ENCODE data around the gene REXO4. TPM values are rescaled to one million over a fixed set of nuclear protein-coding genes. Genes with fewer than 3 reads are reported as not detected.

Gene REXO4
- total RNA-seq, 1 donor from 2014 or later = 18.7 TPM

- ATAC-seq = no peak
- intact Hi-C loops (cut with micrococcal nuclease) = no loop called here
- DNase-seq = peak; percentile 26
Observed at GRCh38 chr9:133357656-133358055, 60.2 kb downstream of the REXO4 start.

- DNase-seq (peak; percentile 96), ATAC-seq (peak; percentile 92)
- intact Hi-C loops (cut with micrococcal nuclease) = no loop called here
Observed at GRCh38 chr9:133356391-133357091, 61.3 kb downstream of the REXO4 start, which contains the start of the genes SURF1 and SURF2. SURF1 (minus strand) TSS chr9:133356487; CDS start chr9:133356453, 34 bp downstream. SURF2 (plus strand) TSS chr9:133356550; CDS start chr9:133356593, 43 bp downstream.

Other genes starting within 250 kb of the REXO4 start
- gene OBP2B, start 208.8 kb downstream of the REXO4 start, total RNA-seq = not detected
- gene ABO, start 142.8 kb downstream of the REXO4 start, total RNA-seq = 1.7 TPM
- 11.9 TPM for gene SURF6, start 81.8 kb downstream of the REXO4 start, total RNA-seq
- 21.5 TPM for gene MED22, start 69.9 kb downstream of the REXO4 start, total RNA-seq
- 898 TPM for gene RPL7A, start 69.8 kb downstream of the REXO4 start, total RNA-seq
- gene SURF1, start 61.5 kb downstream of the REXO4 start, total RNA-seq = 64.3 TPM
- 14.5 TPM for gene SURF2, start 61.5 kb downstream of the REXO4 start, total RNA-seq
- 66.5 TPM for gene SURF4, start 42.0 kb downstream of the REXO4 start, total RNA-seq
- gene STKLD1, start 41.6 kb downstream of the REXO4 start, total RNA-seq = 0.17 TPM
- 3.1 TPM for gene ADAMTS13, start 4.4 kb upstream of the REXO4 start, total RNA-seq
- 11.8 TPM for gene CACFD1, start 42.0 kb upstream of the REXO4 start, total RNA-seq
- gene SLC2A6, start 61.1 kb upstream of the REXO4 start, total RNA-seq = 2.4 TPM
- gene MYMK, start 106.9 kb upstream of the REXO4 start, total RNA-seq = not detected
- gene ADAMTSL2, start 116.7 kb upstream of the REXO4 start, total RNA-seq = 5.1 TPM
- not detected for gene FAM163B, start 191.4 kb upstream of the REXO4 start, total RNA-seq
- gene DBH, start 218.4 kb upstream of the REXO4 start, total RNA-seq = not detected